HG02798 (cell line): ENCODE data around the gene SLC44A5.
"Not testable (repeated sequence)": the region's sequence is repeated elsewhere in the genome, so short reads cannot be mapped to it uniquely, and the experiment has no call there.

Experiments used
- ATAC-seq: cut with Tn5 transposase; IDR thresholded peaks from one replicate; pipeline ENCODE4 v1.9.1; 2021; ENCODE audit warnings: mild to moderate bottlenecking; ENCODE audit not compliant: unreplicated experiment, poor library complexity

Gene SLC44A5

GRCh38 chr1:75472089-75472970 lies 138.6 kb downstream of the SLC44A5 start:
- ATAC-seq: no peak

- no peak for ATAC-seq
Measured at GRCh38 chr1:75471252-75471651, 139.7 kb downstream of the SLC44A5 start.

GRCh38 chr1:75470448-75470847 lies 140.5 kb downstream of the SLC44A5 start:
- ATAC-seq: no peak

GRCh38 chr1:75469586-75470173 lies 141.2 kb downstream of the SLC44A5 start:
- no peak for ATAC-seq

- no peak for ATAC-seq
Measured at GRCh38 chr1:75461808-75462325, 149.0 kb downstream of the SLC44A5 start.

- ATAC-seq: no peak
Measured at GRCh38 chr1:75449998-75450397, 160.9 kb downstream of the SLC44A5 start.

GRCh38 chr1:75444220-75444619 lies 166.7 kb downstream of the SLC44A5 start:
- no peak for ATAC-seq

GRCh38 chr1:75440274-75440673 lies 170.6 kb downstream of the SLC44A5 start:
- no peak for ATAC-seq

- ATAC-seq: no peak
Measured at GRCh38 chr1:75438355-75438754, 172.6 kb downstream of the SLC44A5 start.

GRCh38 chr1:75431843-75432242 lies 179.1 kb downstream of the SLC44A5 start:
- no peak for ATAC-seq

- ATAC-seq: no peak
Measured at GRCh38 chr1:75430526-75430925, 180.4 kb downstream of the SLC44A5 start.

GRCh38 chr1:75426688-75427087 lies 184.2 kb downstream of the SLC44A5 start:
- no peak for ATAC-seq

GRCh38 chr1:75425001-75425650 lies 185.8 kb downstream of the SLC44A5 start:
- no peak for ATAC-seq

- ATAC-seq: no peak
Measured at GRCh38 chr1:75423616-75424015, 187.3 kb downstream of the SLC44A5 start.

- ATAC-seq: no peak
Measured at GRCh38 chr1:75423136-75423535, 187.8 kb downstream of the SLC44A5 start.

GRCh38 chr1:75421371-75421770 lies 189.5 kb downstream of the SLC44A5 start:
- ATAC-seq: no peak

- ATAC-seq: no peak
Measured at GRCh38 chr1:75415187-75415586, 195.7 kb downstream of the SLC44A5 start.

GRCh38 chr1:75412616-75413015 lies 198.3 kb downstream of the SLC44A5 start:
- ATAC-seq: no peak

GRCh38 chr1:75404681-75405080 lies 206.2 kb downstream of the SLC44A5 start:
- ATAC-seq: not testable (repeated sequence)

- not testable (repeated sequence) for ATAC-seq
Measured at GRCh38 chr1:75403147-75403646, 207.7 kb downstream of the SLC44A5 start.

- ATAC-seq: no peak
Measured at GRCh38 chr1:75400716-75401115, 210.2 kb downstream of the SLC44A5 start.
